GM18511 (cell line): ENCODE measurements around the gene DYNLT1.
"Not testable (repeated sequence)": the region's sequence is repeated elsewhere in the genome, so short reads cannot be mapped to it uniquely, and the experiment has no call there.

Experiments
- ATAC-seq: cut with Tn5 transposase; IDR thresholded peaks from one replicate; pipeline ENCODE4 v1.9.1; 2021; ENCODE audit warnings: mild to moderate bottlenecking, moderate library complexity; ENCODE audit not compliant: unreplicated experiment

DYNLT1 gene

GRCh38 chr6:158642097-158642601, 2.4 kb downstream of the DYNLT1 start:
- ATAC-seq = no peak

GRCh38 chr6:158640519-158640918, 4.0 kb downstream of the DYNLT1 start:
- no peak for ATAC-seq

GRCh38 chr6:158639056-158639455, 5.5 kb downstream of the DYNLT1 start:
- ATAC-seq = no peak

GRCh38 chr6:158638324-158638854, 6.2 kb downstream of the DYNLT1 start:
- no peak for ATAC-seq

GRCh38 chr6:158636778-158637177, 7.8 kb downstream of the DYNLT1 start:
- ATAC-seq = no peak

GRCh38 chr6:158635427-158636073, 9.0 kb downstream of the DYNLT1 start:
- ATAC-seq = no peak

GRCh38 chr6:158634695-158635426, 9.7 kb downstream of the DYNLT1 start:
- no peak for ATAC-seq

GRCh38 chr6:158633127-158633526, 11.4 kb downstream of the DYNLT1 start:
- ATAC-seq = no peak

GRCh38 chr6:158632538-158633119, 11.9 kb downstream of the DYNLT1 start:
- ATAC-seq = not testable (repeated sequence)

GRCh38 chr6:158631678-158632537, 12.6 kb downstream of the DYNLT1 start:
- ATAC-seq = no peak

GRCh38 chr6:158630938-158631616, 13.5 kb downstream of the DYNLT1 start:
- ATAC-seq = no peak

- ATAC-seq = no peak
Observed at GRCh38 chr6:158629367-158630221, 14.9 kb downstream of the DYNLT1 start.

- no peak for ATAC-seq
Observed at GRCh38 chr6:158628542-158628941, 16.0 kb downstream of the DYNLT1 start.

GRCh38 chr6:158627940-158628211, 16.7 kb downstream of the DYNLT1 start:
- ATAC-seq = no peak

- ATAC-seq = no peak
Observed at GRCh38 chr6:158627168-158627939, 17.2 kb downstream of the DYNLT1 start.

GRCh38 chr6:158626360-158627167, 18.0 kb downstream of the DYNLT1 start:
- no peak for ATAC-seq

- no peak for ATAC-seq
Observed at GRCh38 chr6:158625881-158626305, 18.6 kb downstream of the DYNLT1 start.
